ENCODE measurements around the gene SLC2A13.

SLC2A13 gene

GRCh38 chr12:39986674-39987073 lies 119.2 kb downstream of the SLC2A13 start:
- H3K27me3 ChIP-seq (ENCODE audit: control insufficient read depth, insufficient read depth, low read length), result no peaks in the 10 kb centered on the region
- no peaks in the 10 kb centered on the region for H3K9me3 ChIP-seq (ENCODE audit: control insufficient read depth, low read depth, low read length)
- H3K9ac ChIP-seq (ENCODE audit: low read length), result no peak overlapping the region
- H3K36me3 ChIP-seq (ENCODE audit: control insufficient read depth, low read depth, low read length), result no peaks in the 10 kb centered on the region
- no peak overlapping the region for H3K4me3 ChIP-seq (ENCODE audit: low read length)
- no peak overlapping the region for H3K27ac ChIP-seq (ENCODE audit: low read length)
- peaks cover 8% of the 10 kb centered on the region for H3K4me1 ChIP-seq (ENCODE audit: control insufficient read depth, low read depth, low read length)

- peaks cover 8% of the 10 kb centered on the region for H3K4me1 ChIP-seq (ENCODE audit: control insufficient read depth, low read depth, low read length)
- no peaks in the 10 kb centered on the region for H3K36me3 ChIP-seq (ENCODE audit: control insufficient read depth, low read depth, low read length)
- no peaks in the 10 kb centered on the region for H3K9me3 ChIP-seq (ENCODE audit: control insufficient read depth, low read depth, low read length)
- H3K27me3 ChIP-seq (ENCODE audit: control insufficient read depth, insufficient read depth, low read length), result no peaks in the 10 kb centered on the region
- no peak overlapping the region for H3K9ac ChIP-seq (ENCODE audit: low read length)
- H3K4me3 ChIP-seq (ENCODE audit: low read length), result no peak overlapping the region
- H3K27ac ChIP-seq (ENCODE audit: low read length), result no peak overlapping the region
Measured at GRCh38 chr12:39984670-39985069, 121.2 kb downstream of the SLC2A13 start.

DNA sequence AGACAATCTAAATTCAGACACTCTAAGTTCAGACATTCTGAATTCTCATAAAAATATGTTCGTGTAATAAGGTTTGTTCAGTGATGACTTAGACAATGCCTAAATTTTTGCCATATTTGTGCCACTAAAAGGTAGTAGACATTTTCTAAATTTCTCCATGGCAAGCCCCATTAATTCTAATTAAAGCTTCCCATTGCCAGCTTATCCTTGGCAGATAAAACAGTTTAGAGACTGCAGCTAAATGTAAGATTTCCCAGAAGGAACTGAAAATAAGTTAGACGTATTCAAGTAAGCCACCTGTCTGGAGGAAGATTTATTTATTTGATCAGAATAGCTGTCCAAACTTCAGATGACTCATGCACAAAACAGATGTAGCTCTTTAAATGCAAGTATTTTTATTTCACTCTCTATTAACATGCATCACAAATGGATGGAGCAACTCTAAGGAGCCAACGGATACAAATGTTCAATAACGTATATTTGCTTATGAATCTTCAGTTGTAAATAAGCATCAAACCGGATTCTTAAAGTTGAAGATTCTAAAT lies 130.4 kb downstream of the SLC2A13 start:
- Histone ChIP-seq H3K27me3 (ENCODE audit: control insufficient read depth, insufficient read depth, low read length) (no peaks in the 10 kb centered on the region), H3K9me3 (ENCODE audit: control insufficient read depth, low read depth, low read length) (peaks cover 2% of the 10 kb centered on the region), H3K27ac (ENCODE audit: low read length) (no peak overlapping the region), H3K36me3 (ENCODE audit: control insufficient read depth, low read depth, low read length) (no peaks in the 10 kb centered on the region), H3K4me1 (ENCODE audit: control insufficient read depth, low read depth, low read length) (peaks cover 5% of the 10 kb centered on the region), H3K4me3 (ENCODE audit: low read length) (no peak overlapping the region), H3K9ac (ENCODE audit: low read length) (no peak overlapping the region)

- H3K9me3 ChIP-seq (ENCODE audit: control insufficient read depth, low read depth, low read length), result peaks cover 4% of the 10 kb centered on the region
- no peaks in the 10 kb centered on the region for H3K36me3 ChIP-seq (ENCODE audit: control insufficient read depth, low read depth, low read length)
- peaks cover 5% of the 10 kb centered on the region for H3K4me1 ChIP-seq (ENCODE audit: control insufficient read depth, low read depth, low read length)
- no peaks in the 10 kb centered on the region for H3K27me3 ChIP-seq (ENCODE audit: control insufficient read depth, insufficient read depth, low read length)
- H3K4me3 ChIP-seq (ENCODE audit: low read length), result no peak overlapping the region
- H3K9ac ChIP-seq (ENCODE audit: low read length), result no peak overlapping the region
- H3K27ac ChIP-seq (ENCODE audit: low read length), result no peak overlapping the region
Measured at GRCh38 chr12:39972119-39972518, 133.8 kb downstream of the SLC2A13 start.

DNA sequence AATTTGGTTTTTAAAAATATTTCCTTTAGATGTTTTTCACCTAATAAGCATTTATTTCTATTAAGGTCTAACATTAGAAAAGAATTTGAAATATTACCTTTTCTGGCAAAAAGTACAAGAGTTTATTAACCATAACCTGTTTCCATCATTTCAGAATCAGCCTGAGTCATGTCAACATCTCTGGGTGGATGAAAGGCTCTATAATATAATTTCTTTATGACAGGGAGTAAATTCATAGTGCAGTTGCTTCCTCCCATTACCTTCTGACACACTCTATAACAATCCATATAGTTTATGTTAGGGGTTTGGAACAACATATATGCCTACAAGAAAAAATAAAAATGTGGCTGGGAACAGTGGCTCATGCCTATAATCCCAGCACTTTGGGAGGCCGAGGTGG lies 134.5 kb downstream of the SLC2A13 start:
- H3K9ac ChIP-seq (ENCODE audit: low read length), result no peak overlapping the region
- no peaks in the 10 kb centered on the region for H3K36me3 ChIP-seq (ENCODE audit: control insufficient read depth, low read depth, low read length)
- H3K27ac ChIP-seq (ENCODE audit: low read length), result no peak overlapping the region
- peaks cover 5% of the 10 kb centered on the region for H3K4me1 ChIP-seq (ENCODE audit: control insufficient read depth, low read depth, low read length)
- no peaks in the 10 kb centered on the region for H3K27me3 ChIP-seq (ENCODE audit: control insufficient read depth, insufficient read depth, low read length)
- no peak overlapping the region for H3K4me3 ChIP-seq (ENCODE audit: low read length)
- H3K9me3 ChIP-seq (ENCODE audit: control insufficient read depth, low read depth, low read length), result peaks cover 4% of the 10 kb centered on the region

DNA sequence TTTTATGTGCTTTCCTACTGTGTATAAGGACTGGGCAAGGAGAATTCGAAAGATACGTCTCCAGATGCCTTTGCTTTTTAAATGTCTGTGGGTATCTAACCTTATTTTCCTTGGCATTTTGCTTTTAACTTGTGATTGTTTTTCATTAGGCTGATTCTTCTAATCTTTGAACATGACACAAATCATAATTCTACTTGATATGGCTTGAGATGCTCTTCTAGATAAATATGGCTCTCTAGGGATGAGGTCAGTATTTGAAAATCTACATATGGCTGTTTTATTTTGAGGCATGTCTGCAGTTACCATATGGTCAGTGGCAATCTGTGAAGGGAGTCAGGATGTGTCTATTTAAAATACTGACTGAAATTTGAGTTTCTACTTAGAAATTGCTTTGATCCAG lies 139.2 kb downstream of the SLC2A13 start:
- H3K4me3 ChIP-seq (ENCODE audit: low read length), result no peak overlapping the region
- H3K9ac ChIP-seq (ENCODE audit: low read length), result no peak overlapping the region
- H3K4me1 ChIP-seq (ENCODE audit: control insufficient read depth, low read depth, low read length), result no peaks in the 10 kb centered on the region
- no peak overlapping the region for H3K27ac ChIP-seq (ENCODE audit: low read length)
- no peaks in the 10 kb centered on the region for H3K36me3 ChIP-seq (ENCODE audit: control insufficient read depth, low read depth, low read length)
- no peaks in the 10 kb centered on the region for H3K27me3 ChIP-seq (ENCODE audit: control insufficient read depth, insufficient read depth, low read length)
- peaks cover 4% of the 10 kb centered on the region for H3K9me3 ChIP-seq (ENCODE audit: control insufficient read depth, low read depth, low read length)

DNA sequence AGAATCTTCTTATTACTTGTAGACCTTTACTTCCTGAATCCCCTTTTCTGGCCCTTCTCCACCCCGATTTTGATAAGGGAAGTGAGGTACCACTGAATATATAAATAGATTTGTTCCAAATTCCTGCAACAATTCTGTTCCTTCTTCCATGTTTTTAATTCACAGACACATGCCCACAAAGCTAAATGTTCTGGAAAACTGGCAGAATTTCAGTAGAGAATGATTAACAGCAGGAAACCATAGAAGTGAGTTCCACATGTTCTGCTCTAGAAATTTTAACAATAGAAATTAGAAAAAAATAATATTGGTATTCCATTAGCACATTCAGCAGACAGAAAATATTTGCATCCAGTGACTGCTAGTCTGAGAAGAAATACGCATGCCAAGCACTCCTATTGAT lies 139.6 kb downstream of the SLC2A13 start:
- H3K27ac ChIP-seq (ENCODE audit: low read length), result no peak overlapping the region
- H3K4me1 ChIP-seq (ENCODE audit: control insufficient read depth, low read depth, low read length), result no peaks in the 10 kb centered on the region
- H3K9me3 ChIP-seq (ENCODE audit: control insufficient read depth, low read depth, low read length), result peaks cover 4% of the 10 kb centered on the region
- no peak overlapping the region for H3K9ac ChIP-seq (ENCODE audit: low read length)
- no peaks in the 10 kb centered on the region for H3K27me3 ChIP-seq (ENCODE audit: control insufficient read depth, insufficient read depth, low read length)
- H3K36me3 ChIP-seq (ENCODE audit: control insufficient read depth, low read depth, low read length), result no peaks in the 10 kb centered on the region
- no peak overlapping the region for H3K4me3 ChIP-seq (ENCODE audit: low read length)

GRCh38 chr12:39959467-39959866 lies 146.4 kb downstream of the SLC2A13 start:
- H3K36me3 ChIP-seq (ENCODE audit: control insufficient read depth, low read depth, low read length), result no peaks in the 10 kb centered on the region
- no peak overlapping the region for H3K9ac ChIP-seq (ENCODE audit: low read length)
- no peaks in the 10 kb centered on the region for H3K9me3 ChIP-seq (ENCODE audit: control insufficient read depth, low read depth, low read length)
- H3K27me3 ChIP-seq (ENCODE audit: control insufficient read depth, insufficient read depth, low read length), result peaks cover 7% of the 10 kb centered on the region
- no peak overlapping the region for H3K4me3 ChIP-seq (ENCODE audit: low read length)
- H3K27ac ChIP-seq (ENCODE audit: low read length), result no peak overlapping the region
- peaks cover 5% of the 10 kb centered on the region for H3K4me1 ChIP-seq (ENCODE audit: control insufficient read depth, low read depth, low read length)

DNA sequence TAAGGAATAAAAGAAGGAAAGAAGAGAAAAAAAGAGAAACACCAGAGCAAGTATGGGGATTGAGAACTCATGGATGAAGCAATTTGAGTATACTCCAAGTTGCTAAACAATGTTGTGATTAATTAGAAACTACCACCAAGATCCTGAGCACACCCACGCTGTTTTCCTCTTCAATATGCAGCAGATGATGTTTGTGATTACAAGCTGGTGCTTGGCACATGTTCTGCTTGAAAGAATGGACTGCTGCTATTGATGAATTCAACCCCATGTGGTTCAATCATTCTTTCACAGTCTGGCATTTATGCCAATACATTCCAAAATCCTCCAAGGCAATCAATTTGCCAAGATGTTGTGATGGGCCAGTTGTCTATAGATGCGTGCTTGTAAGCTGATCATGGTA lies 146.8 kb downstream of the SLC2A13 start:
- peaks cover 7% of the 10 kb centered on the region for H3K27me3 ChIP-seq (ENCODE audit: control insufficient read depth, insufficient read depth, low read length)

GRCh38 chr12:39958377-39958776 lies 147.5 kb downstream of the SLC2A13 start:
- no peaks in the 10 kb centered on the region for H3K9me3 ChIP-seq (ENCODE audit: control insufficient read depth, low read depth, low read length)
- no peak overlapping the region for H3K4me3 ChIP-seq (ENCODE audit: low read length)
- H3K36me3 ChIP-seq (ENCODE audit: control insufficient read depth, low read depth, low read length), result no peaks in the 10 kb centered on the region
- peaks cover 5% of the 10 kb centered on the region for H3K4me1 ChIP-seq (ENCODE audit: control insufficient read depth, low read depth, low read length)
- no peak overlapping the region for H3K9ac ChIP-seq (ENCODE audit: low read length)
- H3K27ac ChIP-seq (ENCODE audit: low read length), result no peak overlapping the region
- peaks cover 7% of the 10 kb centered on the region for H3K27me3 ChIP-seq (ENCODE audit: control insufficient read depth, insufficient read depth, low read length)

More for the DNA sequence above, 146.8 kb downstream of the SLC2A13 start:
- Histone ChIP-seq H3K4me3 (ENCODE audit: low read length) (no peak overlapping the region), H3K36me3 (ENCODE audit: control insufficient read depth, low read depth, low read length) (no peaks in the 10 kb centered on the region), H3K4me1 (ENCODE audit: control insufficient read depth, low read depth, low read length) (peaks cover 5% of the 10 kb centered on the region), H3K9ac (ENCODE audit: low read length) (no peak overlapping the region), H3K27ac (ENCODE audit: low read length) (no peak overlapping the region), H3K9me3 (ENCODE audit: control insufficient read depth, low read depth, low read length) (no peaks in the 10 kb centered on the region)

GRCh38 chr12:39956725-39957124 lies 149.2 kb downstream of the SLC2A13 start:
- Histone ChIP-seq H3K4me1 (ENCODE audit: control insufficient read depth, low read depth, low read length) (peaks cover 5% of the 10 kb centered on the region), H3K27me3 (ENCODE audit: control insufficient read depth, insufficient read depth, low read length) (peaks cover 7% of the 10 kb centered on the region), H3K27ac (ENCODE audit: low read length) (no peak overlapping the region), H3K4me3 (ENCODE audit: low read length) (no peak overlapping the region), H3K9ac (ENCODE audit: low read length) (no peak overlapping the region), H3K36me3 (ENCODE audit: control insufficient read depth, low read depth, low read length) (no peaks in the 10 kb centered on the region), H3K9me3 (ENCODE audit: control insufficient read depth, low read depth, low read length) (no peaks in the 10 kb centered on the region)

- Histone ChIP-seq H3K4me3 (ENCODE audit: low read length) (no peak overlapping the region), H3K36me3 (ENCODE audit: control insufficient read depth, low read depth, low read length) (no peaks in the 10 kb centered on the region), H3K4me1 (ENCODE audit: control insufficient read depth, low read depth, low read length) (no peaks in the 10 kb centered on the region)
Measured at GRCh38 chr12:39946361-39947280, 159.3 kb downstream of the SLC2A13 start.

More at GRCh38 chr12:39946361-39947280, 159.3 kb downstream of the SLC2A13 start:
- Histone ChIP-seq H3K9ac (ENCODE audit: low read length) (no peak overlapping the region), H3K27ac (ENCODE audit: low read length) (no peak overlapping the region), H3K9me3 (ENCODE audit: control insufficient read depth, low read depth, low read length) (no peaks in the 10 kb centered on the region), H3K27me3 (ENCODE audit: control insufficient read depth, insufficient read depth, low read length) (no peaks in the 10 kb centered on the region)
